ENCODE data around the gene CLCN5.

DNA sequence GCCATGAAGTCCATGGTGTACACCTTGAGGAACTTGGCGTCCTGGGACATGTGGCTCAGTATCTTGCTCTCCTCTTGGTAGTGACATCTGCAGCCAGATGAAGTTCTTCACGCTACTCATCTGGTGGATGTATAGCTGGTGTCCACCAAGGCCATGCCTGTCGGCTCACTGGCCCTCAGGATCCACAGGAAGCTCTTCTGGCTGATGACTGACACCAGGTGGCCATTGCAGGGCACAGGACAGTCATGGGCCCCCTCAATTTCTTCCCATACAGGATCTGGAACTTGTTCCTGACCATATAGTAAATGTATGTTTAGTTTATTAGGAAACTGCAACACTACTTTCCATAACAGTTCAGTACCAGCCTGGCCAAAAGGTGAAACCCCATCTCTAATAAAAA is 10.3 kb upstream of the CLCN5 start:
- TF ChIP-seq, protein P1, sequence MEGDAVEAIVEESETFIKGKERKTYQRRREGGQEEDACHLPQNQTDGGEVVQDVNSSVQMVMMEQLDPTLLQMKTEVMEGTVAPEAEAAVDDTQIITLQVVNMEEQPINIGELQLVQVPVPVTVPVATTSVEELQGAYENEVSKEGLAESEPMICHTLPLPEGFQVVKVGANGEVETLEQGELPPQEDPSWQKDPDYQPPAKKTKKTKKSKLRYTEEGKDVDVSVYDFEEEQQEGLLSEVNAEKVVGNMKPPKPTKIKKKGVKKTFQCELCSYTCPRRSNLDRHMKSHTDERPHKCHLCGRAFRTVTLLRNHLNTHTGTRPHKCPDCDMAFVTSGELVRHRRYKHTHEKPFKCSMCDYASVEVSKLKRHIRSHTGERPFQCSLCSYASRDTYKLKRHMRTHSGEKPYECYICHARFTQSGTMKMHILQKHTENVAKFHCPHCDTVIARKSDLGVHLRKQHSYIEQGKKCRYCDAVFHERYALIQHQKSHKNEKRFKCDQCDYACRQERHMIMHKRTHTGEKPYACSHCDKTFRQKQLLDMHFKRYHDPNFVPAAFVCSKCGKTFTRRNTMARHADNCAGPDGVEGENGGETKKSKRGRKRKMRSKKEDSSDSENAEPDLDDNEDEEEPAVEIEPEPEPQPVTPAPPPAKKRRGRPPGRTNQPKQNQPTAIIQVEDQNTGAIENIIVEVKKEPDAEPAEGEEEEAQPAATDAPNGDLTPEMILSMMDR (IDR thresholded peaks at IDR 0.05) = no peak
- TF ChIP-seq POLR2A (IDR thresholded peaks at IDR 0.05) (no peak), POLR2AphosphoS5 (IDR thresholded peaks at IDR 0.05; ENCODE audit: insufficient read depth in 1 of 2, low read depth in 1 of 2) (no peak)
